ENCODE data around the gene UCN. TPM values are rescaled to one million over a fixed set of nuclear protein-coding genes. Genes with fewer than 3 reads are reported as not detected.

Gene UCN
- total RNA-seq, 1 donor from 2014 or later = 1.8 TPM

- H3K4me3 ChIP-seq (ENCODE audit: low read depth, low read length) = no peak overlapping the region
- peaks cover 2% of the 10 kb centered on the region for H3K36me3 ChIP-seq (ENCODE audit: control insufficient read depth, insufficient read depth, low read length)
- FAIRE-seq (peak; percentile 94), DNase-seq (ENCODE audit: low read depth) (no peak)
- TF ChIP-seq CTCF (IDR thresholded peaks at IDR 0.05; ENCODE audit: insufficient read depth, low read length, severe bottlenecking) = no peak
- H3K27me3 ChIP-seq (ENCODE audit: control insufficient read depth, insufficient read depth, low read length) = peaks cover 24% of the 10 kb centered on the region
Observed at GRCh38 chr2:27309651-27310050, 1.4 kb upstream of the UCN start.

- H3K4me3 ChIP-seq (ENCODE audit: low read depth, low read length) = no peak overlapping the region
- H3K27me3 ChIP-seq (ENCODE audit: control insufficient read depth, insufficient read depth, low read length) = peaks cover 24% of the 10 kb centered on the region
- FAIRE-seq (no peak), DNase-seq (ENCODE audit: low read depth) (no peak)
- H3K36me3 ChIP-seq (ENCODE audit: control insufficient read depth, insufficient read depth, low read length) = peaks cover 2% of the 10 kb centered on the region
- TF ChIP-seq CTCF (IDR thresholded peaks at IDR 0.05; ENCODE audit: insufficient read depth, low read length, severe bottlenecking) = no peak
Observed at GRCh38 chr2:27307545-27308358, 493 bp downstream of the UCN start.

GRCh38 chr2:27307287-27307544 is 1.0 kb downstream of the UCN start:
- H3K27me3 ChIP-seq (ENCODE audit: control insufficient read depth, insufficient read depth, low read length) = peaks cover 24% of the 10 kb centered on the region
- no peak for TF ChIP-seq CTCF (IDR thresholded peaks at IDR 0.05; ENCODE audit: insufficient read depth, low read length, severe bottlenecking)
- H3K4me3 ChIP-seq (ENCODE audit: low read depth, low read length) = no peak overlapping the region
- FAIRE-seq (no peak), DNase-seq (ENCODE audit: low read depth) (no peak)
- peaks cover 2% of the 10 kb centered on the region for H3K36me3 ChIP-seq (ENCODE audit: control insufficient read depth, insufficient read depth, low read length)

- peaks cover 2% of the 10 kb centered on the region for H3K36me3 ChIP-seq (ENCODE audit: control insufficient read depth, insufficient read depth, low read length)
- no peak for DNase-seq (ENCODE audit: low read depth)
- H3K4me3 ChIP-seq (ENCODE audit: low read depth, low read length) = no peak overlapping the region
- peaks cover 24% of the 10 kb centered on the region for H3K27me3 ChIP-seq (ENCODE audit: control insufficient read depth, insufficient read depth, low read length)
- no peak for TF ChIP-seq CTCF (IDR thresholded peaks at IDR 0.05; ENCODE audit: insufficient read depth, low read length, severe bottlenecking)
- no peak for FAIRE-seq
Observed at GRCh38 chr2:27306573-27307286, 1.5 kb downstream of the UCN start.

- H3K36me3 ChIP-seq (ENCODE audit: control insufficient read depth, insufficient read depth, low read length) = no peaks in the 10 kb centered on the region
- no peak overlapping the region for H3K4me3 ChIP-seq (ENCODE audit: low read depth, low read length)
- FAIRE-seq = no peak
- H3K27me3 ChIP-seq (ENCODE audit: control insufficient read depth, insufficient read depth, low read length) = peaks cover 24% of the 10 kb centered on the region
- no peak for TF ChIP-seq CTCF (IDR thresholded peaks at IDR 0.05; ENCODE audit: insufficient read depth, low read length, severe bottlenecking)
- no peak for DNase-seq (ENCODE audit: low read depth)
Observed at GRCh38 chr2:27306136-27306535, 2.1 kb downstream of the UCN start.

All from bronchial epithelial cell (primary cell).